HL-60/S4 treated with phorbol 12-myristate 13-acetate at 8.2 ng/mL for 4 days and 3 days (cell line): ENCODE data around the gene SND1.
"Not testable (repeated sequence)": the region's sequence is repeated elsewhere in the genome, so short reads cannot be mapped to it uniquely, and the experiment has no call there.

Experiments
- in situ Hi-C: fragments of 300-500 bp; cut with MboI; formaldehyde crosslinking; loops from 2 replicates; pipeline ENCODE4 v1.15.0; 2022; ENCODE audit warnings: low sequenced_read_pairs

SND1 gene

DNA sequence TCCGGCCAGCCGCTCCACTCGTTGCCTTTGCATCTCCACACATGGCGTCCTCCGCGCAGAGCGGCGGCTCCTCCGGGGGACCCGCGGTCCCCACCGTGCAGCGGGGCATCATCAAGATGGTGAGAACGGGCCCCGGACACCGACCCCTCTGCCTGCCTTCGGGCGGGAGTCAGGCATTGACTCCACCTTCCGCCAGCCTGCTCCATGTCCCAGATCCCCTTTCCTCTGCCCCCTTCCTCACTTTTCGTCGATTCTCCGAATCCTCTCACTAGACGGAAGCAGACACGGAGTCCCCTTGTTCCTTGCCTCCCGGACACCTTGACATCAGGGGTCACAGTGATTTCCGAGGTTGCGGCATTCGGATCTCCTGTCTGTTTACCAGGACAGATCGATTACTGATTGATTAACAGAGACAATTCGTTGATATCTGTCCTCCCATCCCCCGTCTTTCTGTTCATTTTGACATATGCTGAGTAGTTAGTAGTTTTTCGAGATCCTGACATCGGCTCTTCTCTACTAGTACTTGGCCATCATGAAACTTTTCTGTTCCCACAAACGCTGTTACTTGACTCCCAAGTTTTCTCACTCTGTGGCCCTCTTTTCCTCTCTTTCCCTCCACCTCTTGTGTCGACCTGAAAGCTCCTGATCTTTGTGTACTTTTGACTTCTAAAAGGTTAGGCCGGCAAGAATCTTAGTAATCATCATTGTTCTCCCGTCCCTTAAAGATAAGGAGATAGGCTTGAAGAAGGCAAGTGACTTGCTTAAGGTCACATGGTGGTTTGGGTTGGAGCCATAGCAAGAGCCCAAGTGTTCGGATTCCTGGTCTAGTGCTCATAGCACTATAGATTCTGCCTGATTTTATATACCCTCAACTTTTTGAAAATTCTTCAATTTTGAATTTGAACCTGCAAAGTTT lies 597 bp downstream of the SND1 start:
- in situ Hi-C loops = no loop called here

DNA sequence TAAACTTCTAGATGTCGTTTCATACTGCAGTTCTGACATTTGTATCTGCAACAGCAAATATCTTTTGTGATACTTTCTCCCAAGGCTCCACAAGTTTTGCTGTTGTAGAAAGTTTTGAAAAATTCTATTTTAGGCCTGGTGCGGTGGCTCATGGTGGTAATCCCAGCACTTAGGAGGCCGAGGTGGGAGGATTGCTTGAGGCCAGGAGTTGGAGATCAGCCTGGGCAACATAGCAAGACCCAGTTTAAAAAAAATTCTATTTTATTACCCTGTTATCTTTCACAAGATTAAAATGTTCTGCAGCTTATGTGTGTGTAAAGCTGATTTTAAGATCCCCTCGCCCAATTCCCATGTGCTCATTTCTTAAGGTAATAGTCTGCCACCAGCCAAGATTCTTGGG lies 1.4 kb downstream of the SND1 start:
- in situ Hi-C loops = no loop called here

DNA sequence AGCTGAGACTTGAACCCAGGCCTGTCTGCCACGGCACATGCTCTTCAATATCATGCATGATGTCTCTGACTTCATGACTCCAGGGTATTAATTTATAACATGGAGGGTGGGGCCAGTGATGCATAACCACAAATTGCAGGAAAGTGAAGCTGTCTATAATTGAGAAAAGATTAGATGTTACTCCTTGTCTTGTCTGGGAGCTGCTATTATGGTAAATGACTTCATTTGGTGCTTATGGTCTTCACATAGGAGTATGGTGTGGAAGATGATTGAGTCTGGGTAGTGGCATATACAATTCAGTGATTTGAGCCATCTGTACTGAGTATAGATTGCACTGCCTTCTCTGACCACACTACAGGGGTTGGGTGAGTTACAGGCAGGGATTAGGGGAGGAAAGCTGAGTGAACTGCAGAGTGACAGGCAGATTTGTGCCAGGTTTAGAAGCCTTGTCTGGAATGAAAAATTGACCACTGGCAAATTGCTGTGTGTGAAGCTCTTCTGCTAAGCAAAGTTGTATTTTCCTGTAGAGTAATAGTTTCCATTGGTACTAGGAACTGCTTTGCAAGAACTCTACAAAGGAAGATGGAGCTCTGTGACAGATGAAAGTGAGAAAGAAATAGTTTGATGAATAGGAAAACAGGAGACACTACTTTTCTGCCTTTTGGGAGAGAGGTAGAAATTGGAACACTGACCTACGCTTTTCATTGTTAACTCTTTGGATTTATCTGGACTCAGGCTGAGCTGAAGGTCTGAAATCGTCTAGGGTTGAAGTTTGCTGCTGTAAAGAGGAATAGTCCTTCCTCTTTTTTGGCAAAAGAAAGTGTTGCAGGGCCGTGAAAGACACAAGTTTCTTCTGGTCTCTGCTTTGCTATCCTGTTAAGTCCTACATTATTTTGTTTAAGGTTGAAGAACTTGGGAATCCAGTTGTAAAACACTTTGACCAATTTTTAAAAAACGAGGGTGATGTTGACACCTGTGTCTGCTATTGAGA lies 2.7 kb downstream of the SND1 start:
- in situ Hi-C loops = no loop called here

- in situ Hi-C loops = no loop called here
These were observed 3.7 kb downstream of the SND1 start for GRCh38 chr7:127655720-127656119.

GRCh38 chr7:127657500-127657899 lies 5.5 kb downstream of the SND1 start:
- in situ Hi-C loops = no loop called here

GRCh38 chr7:127658970-127659630 lies 7.1 kb downstream of the SND1 start:
- in situ Hi-C loops = no loop called here

GRCh38 chr7:127665922-127666321 lies 13.9 kb downstream of the SND1 start:
- in situ Hi-C loops = no loop called here

DNA sequence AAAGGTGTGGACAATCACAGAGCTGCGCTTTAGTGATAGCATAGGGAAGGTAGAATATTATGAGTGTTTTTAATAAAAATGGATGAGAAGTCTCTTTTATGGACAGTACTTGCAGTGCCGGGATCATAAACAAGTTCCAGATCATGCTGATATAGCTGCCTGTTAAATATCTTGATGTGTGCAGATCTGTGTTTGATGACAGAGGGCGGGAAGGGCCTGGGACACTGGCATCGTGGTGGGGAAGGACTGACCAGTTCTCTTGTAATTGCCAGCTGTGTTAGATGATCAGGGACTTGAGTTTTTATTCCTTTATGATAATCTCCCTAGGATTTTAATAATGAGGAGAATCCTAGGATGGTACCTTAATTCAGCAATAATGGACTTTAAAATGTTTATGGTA lies 14.6 kb downstream of the SND1 start:
- in situ Hi-C loops = no loop called here

- in situ Hi-C loops = no loop called here
These were observed 15.2 kb downstream of the SND1 start for GRCh38 chr7:127667017-127667670.

DNA sequence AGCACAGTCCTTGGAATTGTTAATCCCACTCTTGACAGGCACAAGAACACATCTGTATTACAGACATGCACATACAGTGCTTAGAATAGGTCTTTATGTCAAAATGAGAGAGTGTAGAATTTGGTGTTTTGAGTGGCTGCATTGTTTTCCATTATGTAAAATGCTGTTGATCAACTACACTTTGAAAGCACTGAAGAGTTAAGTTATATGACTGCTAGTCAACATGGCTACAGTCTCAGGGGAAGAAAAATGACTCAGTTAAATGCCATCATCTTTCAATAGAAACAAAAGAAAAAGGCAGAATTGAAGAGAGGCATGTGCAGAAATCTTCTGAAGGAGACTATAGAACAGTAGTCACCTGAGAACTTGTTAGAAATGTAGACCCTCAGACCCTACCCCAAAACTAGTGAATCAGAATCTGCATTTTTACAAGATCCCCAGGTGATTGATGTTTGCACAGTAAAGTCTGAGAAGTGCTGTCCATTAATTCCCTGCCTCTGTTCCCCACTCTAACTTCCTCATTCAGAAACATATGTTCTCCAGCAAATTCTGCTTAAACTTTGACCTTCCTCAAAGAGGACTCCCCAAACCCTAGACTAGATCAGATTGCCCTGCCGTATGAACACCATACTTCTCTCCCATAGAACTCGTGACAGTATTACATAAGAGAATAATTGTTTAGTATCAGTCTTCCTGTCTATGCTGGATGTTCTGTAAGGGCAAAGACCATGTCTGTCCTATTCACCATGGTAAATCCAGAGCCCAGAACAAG lies 16.0 kb downstream of the SND1 start:
- in situ Hi-C loops = no loop called here

- in situ Hi-C loops = no loop called here
These were observed 19.3 kb downstream of the SND1 start for GRCh38 chr7:127671341-127671740.

DNA sequence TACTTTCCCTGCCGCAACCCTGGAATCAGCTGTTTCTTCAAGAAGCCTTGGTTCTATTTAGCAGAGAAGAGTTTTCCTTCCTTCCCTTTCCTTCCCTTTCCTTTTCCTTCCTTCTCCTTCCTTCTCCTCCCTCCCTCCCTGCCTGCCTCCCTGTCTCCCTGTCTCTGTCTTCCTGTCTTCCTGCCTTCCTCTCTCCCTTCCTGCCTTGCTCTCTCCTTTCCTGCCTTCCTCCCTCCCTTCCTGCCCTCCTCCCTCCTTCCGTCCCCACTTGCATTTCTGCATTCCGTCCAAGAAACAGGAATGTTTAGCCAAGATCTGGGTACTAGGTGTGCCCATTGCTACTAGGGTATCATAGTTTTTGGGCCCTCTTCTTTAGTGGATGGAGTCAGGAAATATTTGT lies 21.9 kb downstream of the SND1 start:
- in situ Hi-C loops = no loop called here

DNA sequence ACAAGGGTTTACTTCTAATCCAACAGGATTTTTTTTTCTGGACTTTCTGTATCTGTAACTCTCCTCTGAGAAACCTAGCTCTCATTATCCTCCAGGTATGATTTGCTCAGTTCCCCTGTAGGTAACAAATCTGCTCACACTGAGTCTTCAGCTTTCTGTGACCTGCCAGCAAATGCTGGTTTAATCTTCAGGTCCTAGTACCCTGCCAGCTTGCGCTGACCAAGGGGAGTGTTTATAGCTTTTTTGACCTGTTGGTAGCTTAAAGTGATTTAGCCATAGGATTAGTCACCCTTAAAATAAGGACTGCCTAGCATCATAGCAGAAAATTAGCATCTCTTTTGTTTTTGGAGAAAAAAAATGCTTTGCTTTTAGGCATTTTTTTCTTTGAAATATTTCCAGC lies 22.4 kb downstream of the SND1 start:
- in situ Hi-C loops = no loop called here

GRCh38 chr7:127674923-127675322 lies 22.9 kb downstream of the SND1 start:
- in situ Hi-C loops = not testable (repeated sequence)

DNA sequence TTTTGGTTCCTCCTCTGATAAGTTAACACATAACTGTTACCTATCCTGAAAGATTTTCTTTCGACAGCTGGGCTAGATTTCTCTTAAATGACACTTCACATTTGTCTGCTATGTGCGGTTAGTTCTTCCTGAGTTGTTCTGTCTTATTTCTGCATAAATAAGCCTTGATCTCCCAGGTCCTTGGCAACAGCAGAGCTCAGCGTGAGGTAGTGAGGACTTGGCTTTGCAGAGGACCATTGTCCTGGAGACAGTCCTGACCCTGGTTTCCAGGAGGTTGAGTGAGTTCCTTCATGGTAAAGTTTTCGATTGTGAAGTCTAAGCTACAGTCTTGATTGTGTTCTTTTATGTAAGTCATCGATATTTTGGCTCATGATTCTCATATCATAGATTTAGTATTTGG lies 23.7 kb downstream of the SND1 start:
- in situ Hi-C loops = no loop called here

- in situ Hi-C loops = no loop called here
These were observed 25.6 kb downstream of the SND1 start for GRCh38 chr7:127677433-127678230.

GRCh38 chr7:127678337-127678736 lies 26.3 kb downstream of the SND1 start:
- in situ Hi-C loops = no loop called here

- in situ Hi-C loops = no loop called here
These were observed 27.0 kb downstream of the SND1 start for GRCh38 chr7:127678947-127679346.

DNA sequence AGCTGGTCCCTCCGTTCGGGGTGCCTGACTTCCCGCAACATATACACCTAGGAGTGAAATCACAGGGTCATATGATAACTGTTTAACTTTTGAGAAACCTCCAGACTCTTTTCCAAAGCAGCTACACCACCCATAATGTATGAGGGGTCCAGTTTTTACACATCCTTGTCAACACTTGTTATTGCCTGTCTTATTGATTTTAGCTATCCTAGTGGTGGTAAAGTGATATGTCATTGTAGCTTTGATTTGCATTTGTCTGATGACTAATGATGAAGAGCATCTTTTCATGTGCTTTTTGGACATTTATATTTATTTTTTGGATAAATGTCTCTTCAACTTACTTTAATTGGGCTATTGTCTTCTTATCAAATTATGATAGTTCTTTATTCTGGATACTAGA lies 29.0 kb downstream of the SND1 start:
- in situ Hi-C loops = no loop called here
